WI38 (cell line): ENCODE measurements around the gene TBP.

Experiments used
- H3K4me3 ChIP-seq: 2 replicates; pipeline ENCODE4 v1.5.1; 2011; ENCODE audit warnings: low read depth, mild to moderate bottlenecking, control low read depth, low read length
- CTCF ChIP-seq: IDR thresholded peaks from 2 replicates; pipeline ENCODE4 v1.5.1; 2012; ENCODE audit warnings: low read depth, mild to moderate bottlenecking, control low read depth, low read length

TBP gene

GRCh38 chr6:170545405-170545804 lies 8.8 kb upstream of the TBP start:
- no peak overlapping the region for H3K4me3 ChIP-seq
- no peak for TF ChIP-seq CTCF

GRCh38 chr6:170552765-170553533 lies 1.2 kb upstream of the TBP start, which contains the start of gene PSMB1:
TSS of gene PSMB1 (minus strand) at chr6:170553307. CDS start at chr6:170553242, 65 bp downstream.
- H3K4me3 ChIP-seq = peak within 1 kb of the TSS; percentile 88
- no peak for TF ChIP-seq CTCF

- TF ChIP-seq CTCF = no peak
- H3K4me3 ChIP-seq = peak overlapping the region; percentile 88
Observed at GRCh38 chr6:170553534-170554012, 596 bp upstream of the TBP start.

GRCh38 chr6:170554796-170555137 lies 598 bp downstream of the TBP start:
- peak overlapping the region; percentile 88 for H3K4me3 ChIP-seq
- TF ChIP-seq CTCF = no peak

GRCh38 chr6:170555305-170555704 lies 1.1 kb downstream of the TBP start:
- no peak for TF ChIP-seq CTCF
- peak overlapping the region; percentile 88 for H3K4me3 ChIP-seq

GRCh38 chr6:170561555-170561954 lies 7.4 kb downstream of the TBP start:
- TF ChIP-seq CTCF = no peak
- H3K4me3 ChIP-seq = no peak overlapping the region

- no peak for TF ChIP-seq CTCF
Observed at GRCh38 chr6:170564936-170565530, 10.9 kb downstream of the TBP start.

More at GRCh38 chr6:170564936-170565530, 10.9 kb downstream of the TBP start:
- no peak overlapping the region for H3K4me3 ChIP-seq
